Heart left ventricle (tissue), 13 donors: ENCODE data around the gene FBXO46.

Experiments used
- POLR2A ChIP-seq, 2 donors: fragments of 450-650 bp; IDR thresholded peaks; one replicate each; pipeline ENCODE4 v1.6.1; 2017; ENCODE audit warnings: antibody characterized with exemption in 2 of 2, mild to moderate bottlenecking in 2 of 2, moderate library complexity in 2 of 2
- TF ChIP-seq, protein P1 (sequence below), 12 donors: fragments of 200-600 bp; sonication (generic) in 4 of 12; IDR thresholded peaks; one replicate each; pipeline versions ENCODE4 v1.5.0 to v1.8.0; 2018 to 2022; ENCODE audit warnings: antibody characterized with exemption in 12 of 12, mild to moderate bottlenecking in 5 of 12
- donor health status: ischemic (EF 13 %, LVEDD 7.1; RV severe dilation, severe dysfunction).
- donor health status: DM: no; HTN: yes; CAD: no.
- donor health status: DM: no; HTN: no; CAD: no.
- donor health status: ischemic (EF 25% LVEDD 6.9; RV normal size, moderate dysfunction).
- donor health status: ischemic (EF 25% LVEDD 5.7; RV mildly dilated, moderate dysfunction).
- donor health status: ischemic (EF 35%, LVEDD 5.7; RV mildly dilated, moderate dysfunction).
- donor health status: nonischemic (EF 11% LVEDD 7.7; RV severe dilation, severe dysfunction).
- donor health status: DM: yes; HTN: yes; CAD: no.
- donor health status: PGD.
- donor health status: ischemic (EF 29% LVEDD 5.4; RV normal size, mild dysfunction).
- donor health status: nonischemic (EF 23%, LVEDD 6.1; RV moderate dilation, normal function).

GRCh38 chr19:45772912-45773311, 42.2 kb upstream of the FBXO46 start:
- TF ChIP-seq, protein P1, sequence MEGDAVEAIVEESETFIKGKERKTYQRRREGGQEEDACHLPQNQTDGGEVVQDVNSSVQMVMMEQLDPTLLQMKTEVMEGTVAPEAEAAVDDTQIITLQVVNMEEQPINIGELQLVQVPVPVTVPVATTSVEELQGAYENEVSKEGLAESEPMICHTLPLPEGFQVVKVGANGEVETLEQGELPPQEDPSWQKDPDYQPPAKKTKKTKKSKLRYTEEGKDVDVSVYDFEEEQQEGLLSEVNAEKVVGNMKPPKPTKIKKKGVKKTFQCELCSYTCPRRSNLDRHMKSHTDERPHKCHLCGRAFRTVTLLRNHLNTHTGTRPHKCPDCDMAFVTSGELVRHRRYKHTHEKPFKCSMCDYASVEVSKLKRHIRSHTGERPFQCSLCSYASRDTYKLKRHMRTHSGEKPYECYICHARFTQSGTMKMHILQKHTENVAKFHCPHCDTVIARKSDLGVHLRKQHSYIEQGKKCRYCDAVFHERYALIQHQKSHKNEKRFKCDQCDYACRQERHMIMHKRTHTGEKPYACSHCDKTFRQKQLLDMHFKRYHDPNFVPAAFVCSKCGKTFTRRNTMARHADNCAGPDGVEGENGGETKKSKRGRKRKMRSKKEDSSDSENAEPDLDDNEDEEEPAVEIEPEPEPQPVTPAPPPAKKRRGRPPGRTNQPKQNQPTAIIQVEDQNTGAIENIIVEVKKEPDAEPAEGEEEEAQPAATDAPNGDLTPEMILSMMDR (IDR thresholded peaks at IDR 0.05) = no peak
- no peak for TF ChIP-seq POLR2A (IDR thresholded peaks at IDR 0.05)
